GM10266 (cell line): Measurements from ENCODE around the gene ABHD16B.
A peak's percentile ranks its signal among the peaks of the same experiment; 100 is the strongest.

ENCODE experiments used
- DNase-seq: peaks from one replicate; pipeline ENCODE4 v3.0.0; 2012; ENCODE audit errors: extremely low spot score
- CTCF ChIP-seq: IDR thresholded peaks from 2 replicates; pipeline ENCODE4 v1.5.1; 2012; ENCODE audit warnings: mild to moderate bottlenecking, low read depth; ENCODE audit not compliant: control insufficient read depth, insufficient read depth; ENCODE audit errors: missing control alignments

ABHD16B gene

GRCh38 chr20:63890616-63891015 is 29.3 kb downstream of the ABHD16B start:
- no peak for DNase-seq
- TF ChIP-seq CTCF, result no peak

GRCh38 chr20:63891061-63892002 is 30.0 kb downstream of the ABHD16B start:
- TF ChIP-seq CTCF, result no peak
- no peak for DNase-seq

- no peak for TF ChIP-seq CTCF
- DNase-seq, result no peak
Measured at GRCh38 chr20:63892402-63892801, 31.1 kb downstream of the ABHD16B start.

- DNase-seq, result no peak
- no peak for TF ChIP-seq CTCF
Measured at GRCh38 chr20:63893999-63894357, 32.7 kb downstream of the ABHD16B start.

GRCh38 chr20:63894358-63895201 is 33.3 kb downstream of the ABHD16B start, which contains the start of gene DNAJC5:
TSS of gene DNAJC5 (plus strand) at chr20:63895126. CDS start at chr20:63928346, 33,220 bp downstream.
- peak; percentile 100 for DNase-seq

GRCh38 chr20:63895202-63895951 is 34.1 kb downstream of the ABHD16B start:
- TF ChIP-seq CTCF, result peak; percentile 3
- peak; percentile 39 for DNase-seq

More at GRCh38 chr20:63894358-63895201, 33.3 kb downstream of the ABHD16B start, which contains the start of gene DNAJC5:
- TF ChIP-seq CTCF, result no peak
